Heart left ventricle (tissue), 16 donors: ENCODE results near the gene PLCB4. TPM values are rescaled to one million over a fixed set of nuclear protein-coding genes. Genes with fewer than 3 reads are reported as not detected.

Experiments
- ATAC-seq, 4 donors: fragments of 200-7000 bp; cut with Tn5 transposase; one replicate each; pipeline ENCODE4 v1.9.1; 2020 to 2022; ENCODE audit warnings: moderate library complexity in 4 of 4, mild to moderate bottlenecking in 3 of 4, moderate number of reproducible peaks in 1 of 4
- DNase-seq, 5 donors: peaks; one replicate each; pipeline ENCODE4 v3.0.0-alpha.2; 2020
- H3K27ac ChIP-seq, 12 donors: fragments of 200-600 bp; sonication (generic) in 4 of 12; one replicate each; pipeline versions ENCODE4 v1.5.0 to v1.8.0; 2016 to 2022; ENCODE audit warnings: mild to moderate bottlenecking in 2 of 12
- H3K27me3 ChIP-seq, 9 donors: fragments of 200-600 bp; sonication (generic) in 2 of 9; one replicate each; pipeline versions ENCODE4 v1.5.1 to v1.8.0; 2016 to 2022; ENCODE audit warnings: mild to moderate bottlenecking in 3 of 9
- H3K36me3 ChIP-seq, 9 donors: fragments of 200-600 bp; sonication (generic) in 2 of 9; one replicate each; pipeline versions ENCODE4 v1.5.0 to v1.8.0; 2018 to 2022; ENCODE audit warnings: mild to moderate bottlenecking in 2 of 9
- H3K4me1 ChIP-seq, 12 donors: fragments of 200-600 bp; sonication (generic) in 4 of 12; one replicate each; pipeline versions ENCODE4 v1.5.0 to v1.8.0; 2016 to 2022; ENCODE audit warnings: mild to moderate bottlenecking in 3 of 12
- H3K4me3 ChIP-seq, 12 donors: fragments of 200-600 bp; sonication (generic) in 4 of 12; one replicate each; pipeline versions ENCODE4 v1.5.0 to v1.8.0; 2017 to 2022; ENCODE audit warnings: mild to moderate bottlenecking in 9 of 12, moderate library complexity in 4 of 12
- H3K9me3 ChIP-seq, 12 donors: fragments of 200-600 bp; sonication (generic) in 4 of 12; one replicate each; pipeline versions ENCODE4 v1.5.0 to v1.8.0; 2016 to 2022; ENCODE audit warnings: mild to moderate bottlenecking in 1 of 12
- CTCF ChIP-seq, 12 donors: fragments of 200-600 bp; sonication (generic) in 4 of 12; IDR thresholded peaks; one replicate each; pipeline versions ENCODE4 v1.5.0 to v1.8.0; 2018 to 2022; ENCODE audit warnings: antibody characterized with exemption in 12 of 12, mild to moderate bottlenecking in 5 of 12
- POLR2A ChIP-seq, 2 donors: fragments of 450-650 bp; IDR thresholded peaks; one replicate each; pipeline ENCODE4 v1.6.1; 2017; ENCODE audit warnings: antibody characterized with exemption in 2 of 2, mild to moderate bottlenecking in 2 of 2, moderate library complexity in 2 of 2
- WGBS, 4 donors: extraction: QIAGEN DNeasy Blood & Tissue Kit in 2 of 4; methylation state at CpG; one replicate each; pipeline versions ENCODE4 v1.1.5 to v1.1.7; 2013 to 2018; 5-methylcytosine and 5-hydroxymethylcytosine counted together
- intact Hi-C, 10 donors: fragments of 100-400 bp; cut with DNase I; formaldehyde crosslinking; loops; one replicate each; pipeline versions ENCODE4 v1.11.1 to v1.14.2; 2022
- polyA plus RNA-seq, 2 donors: library from polyadenylated mRNA; stranded (reverse); fragments of 200-250 nt; gene quantifications; one replicate each; pipeline ENCODE4 v1.2.3, GENCODE V29; 2013
- total RNA-seq, 9 donors: library from RNA; depleted of rRNA in 2 of 9; stranded (reverse); fragments of >200 nt in 2 of 9; fragmentation: NEBNext Ultra II Directional in 3 of 9; extraction: Animal tissue kit (Norgen Biotek cat#: 25700) in 3 of 9; gene quantifications; one replicate each; pipeline versions ENCODE4 v1.1.0 to v1.2.4, GENCODE V29; 2016 to 2023
- donor health status: ischemic (EF 13 %, LVEDD 7.1; RV severe dilation, severe dysfunction).
- donor health status: healthy with polysubstance abuse.
- donor health status: DM: no; HTN: yes; CAD: no.
- donor health status: DM: no; HTN: no; CAD: no.
- donor health status: ischemic (EF 25% LVEDD 6.9; RV normal size, moderate dysfunction).
- donor health status: ischemic (EF 25% LVEDD 5.7; RV mildly dilated, moderate dysfunction).
- donor health status: healthy.
- donor health status: DM: yes; HTN: yes; CAD: no.
- donor health status: ischemic (EF 35%, LVEDD 5.7; RV mildly dilated, moderate dysfunction).
- donor health status: nonischemic (EF 11% LVEDD 7.7; RV severe dilation, severe dysfunction).
- donor health status: DM: yes; HTN: yes; CAD: no.
- donor health status: PGD.
- donor health status: ischemic (EF 29% LVEDD 5.4; RV normal size, mild dysfunction).
- donor health status: nonischemic (EF 23%, LVEDD 6.1; RV moderate dilation, normal function).

PLCB4 gene
- total and polyA plus RNA-seq, 11 donors, result 8.4 to 31.8 (median 18.5) TPM

GRCh38 chr20:9087531-9088217, 18.8 kb downstream of the PLCB4 start:
- WGBS, 4 donors, result 63 to 68% (median 67%) methylated on average over 3 of the region's 3 CpGs
- ATAC-seq, result no peak

GRCh38 chr20:9088556-9088955, 19.7 kb downstream of the PLCB4 start:
- H3K27me3 ChIP-seq, result no peaks in the 10 kb centered on the region
- DNase-seq (no peak), ATAC-seq (no peak)
- H3K36me3 ChIP-seq, result no peaks in the 10 kb centered on the region
- peaks cover 0 to 62% (median 33%) of the 10 kb centered on the region in 12 donors for H3K4me1 ChIP-seq
- H3K9me3 ChIP-seq, result peaks cover 0 to 5% (median 0%) of the 10 kb centered on the region in 12 donors
- intact Hi-C loops, result loop anchor here in 1 of 10 donors (10.0 kb wide), 1 partner anchor 256 kb away; no protein-coding TSS in a partner anchor
- TF ChIP-seq POLR2A (IDR thresholded peaks at IDR 0.05) (no peak), CTCF (IDR thresholded peaks at IDR 0.05) (no peak)
- H3K27ac ChIP-seq, result no peak overlapping the region
- H3K4me3 ChIP-seq, result no peak overlapping the region

More at GRCh38 chr20:9087531-9088217, 18.8 kb downstream of the PLCB4 start:
- H3K36me3 ChIP-seq, result no peaks in the 10 kb centered on the region
- peaks cover 0 to 5% (median 0%) of the 10 kb centered on the region in 12 donors for H3K9me3 ChIP-seq
- intact Hi-C loops, result loop anchor here in 1 of 10 donors (10.0 kb wide), 1 partner anchor 257 kb away; no protein-coding TSS in a partner anchor
- H3K27ac ChIP-seq, result no peak overlapping the region
- no peak overlapping the region for H3K4me3 ChIP-seq
- H3K4me1 ChIP-seq, result peaks cover 0 to 62% (median 34%) of the 10 kb centered on the region in 12 donors
- H3K27me3 ChIP-seq, result no peaks in the 10 kb centered on the region
- no peak for DNase-seq
- TF ChIP-seq CTCF (IDR thresholded peaks at IDR 0.05) (no peak), POLR2A (IDR thresholded peaks at IDR 0.05) (no peak)

- Histone ChIP-seq H3K9me3 (no peaks in the 10 kb centered on the region), H3K36me3 (no peaks in the 10 kb centered on the region), H3K4me1 (peaks cover 0 to 69% (median 40%) of the 10 kb centered on the region in 12 donors), H3K27me3 (no peaks in the 10 kb centered on the region), H3K4me3 (no peak overlapping the region), H3K27ac (peak overlapping the region in 8 of 12 donors; percentile 33 to 78 (median 70))
- 57 to 66% (median 60%) methylated on average over 3 of the region's 3 CpGs for WGBS, 4 donors
- no peak for DNase-seq
- intact Hi-C loops, result no loop called here
- TF ChIP-seq CTCF (IDR thresholded peaks at IDR 0.05) (no peak), POLR2A (IDR thresholded peaks at IDR 0.05) (no peak)
- peak in 1 of 4 donors; percentile 7 for ATAC-seq
Observed at GRCh38 chr20:9092113-9092512, 23.2 kb downstream of the PLCB4 start.

GRCh38 chr20:9092655-9093054, 23.8 kb downstream of the PLCB4 start:
- WGBS, 4 donors, result 63 to 72% (median 64%) methylated on average over 3 of the region's 3 CpGs
- no peaks in the 10 kb centered on the region for H3K9me3 ChIP-seq

More at GRCh38 chr20:9092655-9093054, 23.8 kb downstream of the PLCB4 start:
- DNase-seq, result no peak
- intact Hi-C loops, result no loop called here
- Histone ChIP-seq H3K27ac (peak overlapping the region in 11 of 12 donors; percentile 33 to 78 (median 68)), H3K36me3 (no peaks in the 10 kb centered on the region), H3K4me1 (peaks cover 0 to 69% (median 40%) of the 10 kb centered on the region in 12 donors), H3K4me3 (peak overlapping the region in 4 of 12 donors; percentile 12 to 28 (median 24)), H3K27me3 (no peaks in the 10 kb centered on the region)
- TF ChIP-seq CTCF (IDR thresholded peaks at IDR 0.05), result no peak
- no peak for TF ChIP-seq POLR2A (IDR thresholded peaks at IDR 0.05)
- ATAC-seq, result peak in 1 of 4 donors; percentile 19
